ENCODE measurements around the gene ATP2A1. TPM values are rescaled to one million over a fixed set of nuclear protein-coding genes. Genes with fewer than 3 reads are reported as not detected.
A peak's percentile ranks its signal among the peaks of the same experiment; 100 is the strongest.

The ATP2A1 gene
- total and polyA plus RNA-seq, 2 of the 13 experiments (the other 11 are each of a cell fraction or from before 2014, with no cell fraction given): 3.2 to 12.5 TPM

DNA sequence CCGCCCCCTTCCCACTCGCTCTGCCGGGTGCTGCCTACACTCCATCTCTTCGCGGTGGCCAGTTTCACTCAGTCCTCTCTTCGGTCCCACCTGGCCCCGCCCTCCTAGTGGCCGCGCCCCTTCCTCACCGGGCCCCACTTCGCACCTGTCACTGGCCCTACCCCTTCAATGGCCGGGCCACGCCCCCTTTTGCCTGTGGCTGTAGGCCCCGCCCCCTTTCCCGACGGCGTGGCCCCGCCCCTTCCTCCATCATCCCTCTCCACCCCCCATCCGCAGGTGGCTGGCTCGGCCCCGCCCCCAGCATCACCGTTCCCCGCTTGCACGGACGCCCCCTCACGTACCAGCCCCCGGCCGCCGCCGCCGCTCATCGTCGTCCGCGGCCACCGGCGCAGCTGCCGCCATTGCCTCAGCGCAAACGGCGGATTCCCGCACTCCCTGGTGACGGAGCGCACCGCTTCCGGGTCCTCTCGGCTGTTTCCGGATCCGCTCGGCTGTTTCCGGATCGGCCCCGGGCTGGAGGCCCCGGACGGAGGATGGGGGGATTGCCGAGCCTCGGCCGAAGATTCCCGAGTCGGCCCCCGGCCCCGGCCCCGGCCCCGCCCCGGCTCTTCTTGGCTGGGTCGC is 46.6 kb downstream of the ATP2A1 start, which contains the start of gene RABEP2 (continued):
- TF ChIP-seq SOX6 (IDR thresholded peaks at IDR 0.05) (no peak), SOX6 (CRISPR knock-in tag; IDR thresholded peaks at IDR 0.05) (no peak; the same call in 1 of the 2 replicates), ZBTB38 (CRISPR knock-in tag; IDR thresholded peaks at IDR 0.05) (peak; percentile 6; the same call in 1 of the 2 replicates), JUND (CRISPR knock-in tag; IDR thresholded peaks at IDR 0.05) (no peak), ZNF329 (CRISPR knock-in tag; IDR thresholded peaks at IDR 0.05; ENCODE audit: low read depth) (no peak), GABPA (IDR thresholded peaks at IDR 0.05; ENCODE audit: low read depth, low read length) (peak; percentile 79), GABPA (CRISPR knock-in tag; IDR thresholded peaks at IDR 0.05; ENCODE audit: low read depth) (peak; percentile 82), ZSCAN22 (CRISPR knock-in tag; IDR thresholded peaks at IDR 0.05) (0 out of 2 replicates have a peak, but pooled peaks have one; percentile 36), SALL1 (CRISPR knock-in tag; IDR thresholded peaks at IDR 0.05) (peak; percentile 66), RXRA (CRISPR knock-in tag; IDR thresholded peaks at IDR 0.05) (0 out of 2 replicates have a peak, but pooled peaks have one; percentile 11), SP4 (CRISPR knock-in tag; IDR thresholded peaks at IDR 0.05) (peak; percentile 89), KLF13 (CRISPR knock-in tag; IDR thresholded peaks at IDR 0.05) (no peak), KLF15 (CRISPR knock-in tag; IDR thresholded peaks at IDR 0.05; ENCODE audit: borderline replicate concordance) (no peak), SCMH1 (CRISPR knock-in tag; IDR thresholded peaks at IDR 0.05; ENCODE audit: borderline replicate concordance) (no peak), TBL1XR1 (IDR thresholded peaks at IDR 0.05; ENCODE audit: borderline replicate concordance, low read length, partially characterized antibody) (peak; percentile 10), TCF7 (IDR thresholded peaks at IDR 0.05; ENCODE audit: low read depth) (no peak), ZMYM4 (CRISPR knock-in tag; IDR thresholded peaks at IDR 0.05) (peak; percentile 69), ZKSCAN8 (CRISPR knock-in tag; IDR thresholded peaks at IDR 0.05; ENCODE audit: borderline replicate concordance) (no peak), CBX1 (IDR thresholded peaks at IDR 0.05; ENCODE audit: low read depth) (peak; percentile 22)
- TF ChIP-seq, protein P1, sequence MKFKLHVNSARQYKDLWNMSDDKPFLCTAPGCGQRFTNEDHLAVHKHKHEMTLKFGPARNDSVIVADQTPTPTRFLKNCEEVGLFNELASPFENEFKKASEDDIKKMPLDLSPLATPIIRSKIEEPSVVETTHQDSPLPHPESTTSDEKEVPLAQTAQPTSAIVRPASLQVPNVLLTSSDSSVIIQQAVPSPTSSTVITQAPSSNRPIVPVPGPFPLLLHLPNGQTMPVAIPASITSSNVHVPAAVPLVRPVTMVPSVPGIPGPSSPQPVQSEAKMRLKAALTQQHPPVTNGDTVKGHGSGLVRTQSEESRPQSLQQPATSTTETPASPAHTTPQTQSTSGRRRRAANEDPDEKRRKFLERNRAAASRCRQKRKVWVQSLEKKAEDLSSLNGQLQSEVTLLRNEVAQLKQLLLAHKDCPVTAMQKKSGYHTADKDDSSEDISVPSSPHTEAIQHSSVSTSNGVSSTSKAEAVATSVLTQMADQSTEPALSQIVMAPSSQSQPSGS (CRISPR knock-in tag; IDR thresholded peaks at IDR 0.05): peak; percentile 50; the same call in 1 of the 2 replicates
- TF ChIP-seq, protein P2, sequence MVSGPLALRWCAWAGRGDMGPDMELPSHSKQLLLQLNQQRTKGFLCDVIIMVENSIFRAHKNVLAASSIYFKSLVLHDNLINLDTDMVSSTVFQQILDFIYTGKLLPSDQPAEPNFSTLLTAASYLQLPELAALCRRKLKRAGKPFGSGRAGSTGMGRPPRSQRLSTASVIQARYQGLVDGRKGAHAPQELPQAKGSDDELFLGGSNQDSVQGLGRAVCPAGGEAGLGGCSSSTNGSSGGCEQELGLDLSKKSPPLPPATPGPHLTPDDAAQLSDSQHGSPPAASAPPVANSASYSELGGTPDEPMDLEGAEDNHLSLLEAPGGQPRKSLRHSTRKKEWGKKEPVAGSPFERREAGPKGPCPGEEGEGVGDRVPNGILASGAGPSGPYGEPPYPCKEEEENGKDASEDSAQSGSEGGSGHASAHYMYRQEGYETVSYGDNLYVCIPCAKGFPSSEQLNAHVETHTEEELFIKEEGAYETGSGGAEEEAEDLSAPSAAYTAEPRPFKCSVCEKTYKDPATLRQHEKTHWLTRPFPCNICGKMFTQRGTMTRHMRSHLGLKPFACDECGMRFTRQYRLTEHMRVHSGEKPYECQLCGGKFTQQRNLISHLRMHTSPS (CRISPR knock-in tag; IDR thresholded peaks at IDR 0.05; ENCODE audit: low read depth): no peak
- TF ChIP-seq, protein P3, sequence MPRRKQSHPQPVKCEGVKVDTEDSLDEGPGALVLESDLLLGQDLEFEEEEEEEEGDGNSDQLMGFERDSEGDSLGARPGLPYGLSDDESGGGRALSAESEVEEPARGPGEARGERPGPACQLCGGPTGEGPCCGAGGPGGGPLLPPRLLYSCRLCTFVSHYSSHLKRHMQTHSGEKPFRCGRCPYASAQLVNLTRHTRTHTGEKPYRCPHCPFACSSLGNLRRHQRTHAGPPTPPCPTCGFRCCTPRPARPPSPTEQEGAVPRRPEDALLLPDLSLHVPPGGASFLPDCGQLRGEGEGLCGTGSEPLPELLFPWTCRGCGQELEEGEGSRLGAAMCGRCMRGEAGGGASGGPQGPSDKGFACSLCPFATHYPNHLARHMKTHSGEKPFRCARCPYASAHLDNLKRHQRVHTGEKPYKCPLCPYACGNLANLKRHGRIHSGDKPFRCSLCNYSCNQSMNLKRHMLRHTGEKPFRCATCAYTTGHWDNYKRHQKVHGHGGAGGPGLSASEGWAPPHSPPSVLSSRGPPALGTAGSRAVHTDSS (CRISPR knock-in tag; conservative IDR thresholded peaks at IDR 0.05): 0 out of 2 replicates have a peak, but pooled peaks have one; percentile 54
- TF ChIP-seq, protein P4, sequence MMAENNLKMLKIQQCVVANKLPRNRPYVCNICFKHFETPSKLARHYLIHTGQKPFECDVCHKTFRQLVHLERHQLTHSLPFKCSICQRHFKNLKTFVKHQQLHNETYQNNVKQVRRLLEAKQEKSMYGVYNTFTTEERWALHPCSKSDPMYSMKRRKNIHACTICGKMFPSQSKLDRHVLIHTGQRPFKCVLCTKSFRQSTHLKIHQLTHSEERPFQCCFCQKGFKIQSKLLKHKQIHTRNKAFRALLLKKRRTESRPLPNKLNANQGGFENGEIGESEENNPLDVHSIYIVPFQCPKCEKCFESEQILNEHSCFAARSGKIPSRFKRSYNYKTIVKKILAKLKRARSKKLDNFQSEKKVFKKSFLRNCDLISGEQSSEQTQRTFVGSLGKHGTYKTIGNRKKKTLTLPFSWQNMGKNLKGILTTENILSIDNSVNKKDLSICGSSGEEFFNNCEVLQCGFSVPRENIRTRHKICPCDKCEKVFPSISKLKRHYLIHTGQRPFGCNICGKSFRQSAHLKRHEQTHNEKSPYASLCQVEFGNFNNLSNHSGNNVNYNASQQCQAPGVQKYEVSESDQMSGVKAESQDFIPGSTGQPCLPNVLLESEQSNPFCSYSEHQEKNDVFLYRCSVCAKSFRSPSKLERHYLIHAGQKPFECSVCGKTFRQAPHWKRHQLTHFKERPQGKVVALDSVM (CRISPR knock-in tag; IDR thresholded peaks at IDR 0.05): peak; percentile 98

Data from HepG2 (cell line).